Hematopoietic multipotent progenitor cell treated with erythropoietin and hydrocortisone succinate and interleukin-3 and kit ligand, for 17 days (in vitro differentiated cells): ENCODE data around the gene MMP25.
"Not testable (repeated sequence)": the region's sequence is repeated elsewhere in the genome, so short reads cannot be mapped to it uniquely, and the experiment has no call there.

Experiments
- DNase-seq: peaks from one replicate; pipeline ENCODE4 v3.0.0-alpha.2; 2015; ENCODE audit warnings: low spot score

MMP25 gene

DNA sequence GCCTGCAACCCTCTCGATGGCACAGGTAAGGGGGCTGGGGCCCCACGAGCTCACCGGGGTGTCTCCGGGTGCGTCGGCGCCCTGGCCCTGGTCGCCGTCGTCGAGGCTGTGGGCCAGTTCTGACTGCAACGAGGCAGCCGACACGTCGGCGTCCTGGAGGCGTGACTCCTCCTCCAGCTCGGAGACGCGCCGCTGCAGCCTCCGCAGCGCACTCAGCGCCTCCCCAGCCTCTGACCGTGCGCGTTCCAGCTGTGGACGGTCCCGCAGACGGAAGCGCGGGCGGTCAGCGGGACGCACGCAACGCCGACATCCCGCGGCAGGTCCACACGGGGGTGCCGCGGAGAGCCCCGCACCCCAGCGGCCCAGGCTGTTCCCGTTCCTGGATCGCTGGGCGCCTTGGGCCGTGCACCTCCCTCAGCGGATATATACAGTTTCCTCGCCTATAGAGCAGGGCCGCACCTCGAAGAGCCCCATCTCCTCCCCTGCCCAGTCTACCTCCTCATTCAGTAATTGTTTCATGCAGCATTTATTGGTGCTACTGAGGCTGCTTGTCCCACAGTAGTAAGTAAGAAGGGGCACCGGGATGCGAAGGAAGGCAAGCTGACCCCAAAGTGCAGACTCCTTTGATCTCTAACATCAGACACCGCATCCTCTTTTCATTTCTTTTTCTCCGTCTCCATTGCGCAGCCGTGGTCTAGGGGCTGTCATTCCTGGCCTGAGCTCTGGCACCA, 16.7 kb upstream of the MMP25 start:
- DNase-seq, result no peak

DNA sequence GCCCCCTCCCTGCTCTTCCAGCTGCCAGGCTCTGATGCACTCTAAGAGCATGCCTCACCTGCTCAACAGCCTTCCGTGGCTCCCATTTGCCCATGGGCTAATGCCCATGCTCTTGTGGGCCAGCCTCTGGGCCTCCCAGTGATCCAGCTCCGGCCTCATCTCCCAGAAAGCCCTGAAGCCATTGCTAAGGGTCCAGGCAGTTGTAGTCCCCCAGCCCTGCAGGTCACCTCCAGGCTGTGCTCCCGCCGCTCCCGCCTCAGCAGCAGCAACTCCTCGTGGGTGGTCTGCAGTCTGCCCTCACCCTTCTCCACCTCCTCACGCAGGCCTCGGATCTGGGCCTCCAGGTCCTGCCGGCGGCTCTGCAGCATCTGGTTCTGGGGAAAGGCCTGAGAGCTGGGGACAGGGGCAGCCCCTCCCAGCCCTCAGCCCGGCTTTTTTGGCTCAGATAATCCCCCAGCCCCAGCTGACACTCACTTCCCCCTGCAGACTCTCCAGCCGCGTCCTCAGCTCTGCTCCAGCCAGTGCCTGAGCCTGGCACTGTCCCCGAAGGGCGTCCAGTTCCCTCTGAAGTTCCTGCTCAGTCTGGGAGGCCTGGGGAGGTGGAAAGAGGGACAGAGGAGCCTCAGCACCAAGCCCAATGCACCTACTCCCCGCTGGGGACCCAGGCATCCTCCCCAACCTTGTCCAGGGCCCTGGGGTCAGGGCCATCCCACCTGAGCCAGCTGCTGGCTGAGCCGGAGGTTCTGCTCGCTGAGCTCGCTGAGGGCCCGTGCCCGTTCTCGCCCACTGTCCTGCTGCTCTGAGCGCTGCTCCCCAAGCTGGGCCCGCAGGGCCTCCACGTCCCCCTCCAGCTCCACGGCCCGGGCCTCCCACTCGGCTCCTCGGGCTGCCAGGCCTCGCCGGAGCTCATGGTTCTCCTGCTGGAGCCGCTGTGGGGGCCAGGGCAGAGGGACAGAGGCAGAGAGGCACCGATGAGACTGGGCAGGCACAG, 15.8 kb upstream of the MMP25 start:
- no peak for DNase-seq

DNA sequence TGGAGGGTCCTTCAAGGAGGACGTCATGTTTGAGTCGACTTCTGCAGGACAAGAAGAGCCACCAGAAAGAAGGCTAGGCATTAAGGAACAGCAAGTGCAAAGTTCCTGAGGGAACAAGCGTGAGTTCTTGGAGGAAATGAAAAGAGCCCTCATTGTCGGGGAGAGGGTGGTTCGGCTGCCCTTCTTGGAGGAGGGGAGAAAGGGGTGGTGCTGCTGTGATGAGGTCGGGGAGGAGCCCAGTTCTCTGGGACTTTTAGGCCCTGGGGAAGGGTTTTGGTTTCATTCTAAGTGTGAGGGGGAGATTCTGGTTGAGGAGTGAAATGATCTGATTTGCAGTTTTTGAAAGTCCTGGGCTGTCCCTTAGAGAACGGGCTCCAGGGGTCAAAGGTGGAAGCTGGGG, 13.7 kb upstream of the MMP25 start:
- DNase-seq, result no peak

DNA sequence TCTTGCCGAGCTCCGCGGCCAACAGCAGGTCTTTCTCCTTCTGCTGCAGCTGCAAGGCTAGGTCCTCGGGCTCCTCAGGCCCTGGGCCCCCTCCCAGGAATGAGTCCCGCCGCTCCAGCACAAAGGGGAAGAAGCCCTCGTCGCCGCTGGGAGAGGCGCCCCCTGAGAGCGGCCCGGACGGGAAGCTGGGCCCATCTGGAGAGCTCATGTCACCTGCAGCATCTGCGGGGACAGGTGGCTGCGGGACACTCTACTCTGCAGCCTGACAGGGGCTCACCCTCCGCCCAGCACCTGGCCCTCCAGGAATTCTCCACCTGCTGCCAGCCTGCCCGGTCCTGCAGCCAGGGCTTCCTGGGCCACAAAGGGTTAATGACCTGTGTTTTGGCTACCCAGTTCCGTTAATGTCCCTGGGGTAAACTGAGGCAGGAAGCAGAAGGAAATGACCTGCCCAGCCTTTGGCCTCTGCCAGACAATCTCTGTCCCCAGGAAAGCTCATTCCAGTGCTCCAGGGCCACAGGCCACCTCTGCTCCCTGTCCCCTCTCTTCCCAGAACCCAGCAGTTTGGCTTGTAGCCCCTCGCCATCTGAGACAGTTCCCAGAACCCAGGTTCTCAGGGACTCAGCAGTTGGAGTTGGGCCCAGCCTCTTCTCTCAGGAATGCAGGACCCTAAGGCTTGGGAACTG, 10.9 kb upstream of the MMP25 start:
- DNase-seq, result no peak

DNA sequence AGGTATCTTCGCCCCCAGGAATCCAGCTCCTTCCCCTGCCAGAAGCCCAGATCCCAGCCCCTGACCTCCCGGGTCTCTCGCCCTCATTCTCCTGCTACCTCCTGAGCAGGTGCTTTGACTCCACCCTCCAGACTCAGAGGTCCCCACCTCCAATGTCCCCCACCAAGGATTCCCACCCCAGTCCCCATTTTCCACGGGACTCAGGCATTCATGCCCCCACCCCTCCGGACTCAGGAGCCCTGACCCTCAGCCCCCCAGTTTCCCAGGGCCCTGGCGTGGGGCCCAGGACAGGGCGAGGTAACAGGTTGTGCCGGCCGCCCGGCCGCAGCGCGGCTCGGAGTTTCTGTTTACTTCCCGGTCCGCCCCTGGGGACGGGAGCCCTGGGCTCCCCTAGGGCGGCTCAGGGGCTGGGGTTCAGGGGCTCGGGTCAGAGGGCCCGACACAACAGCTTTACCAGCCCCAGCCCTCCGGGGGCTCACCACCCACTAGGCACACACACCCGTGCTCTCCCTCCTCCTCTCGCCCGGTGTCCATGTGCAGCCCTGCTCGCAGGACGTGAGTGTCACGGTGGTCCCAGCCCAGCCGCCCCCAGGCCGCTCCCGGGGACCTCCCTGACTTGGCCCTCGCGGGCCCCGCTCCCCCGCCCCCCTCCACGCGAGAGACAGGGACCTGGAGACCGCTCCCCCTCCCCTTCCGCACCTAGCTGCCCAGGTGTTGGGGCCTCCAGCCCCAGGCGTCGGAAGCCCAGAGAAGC, 10.2 kb upstream of the MMP25 start:
- no peak for DNase-seq

DNA sequence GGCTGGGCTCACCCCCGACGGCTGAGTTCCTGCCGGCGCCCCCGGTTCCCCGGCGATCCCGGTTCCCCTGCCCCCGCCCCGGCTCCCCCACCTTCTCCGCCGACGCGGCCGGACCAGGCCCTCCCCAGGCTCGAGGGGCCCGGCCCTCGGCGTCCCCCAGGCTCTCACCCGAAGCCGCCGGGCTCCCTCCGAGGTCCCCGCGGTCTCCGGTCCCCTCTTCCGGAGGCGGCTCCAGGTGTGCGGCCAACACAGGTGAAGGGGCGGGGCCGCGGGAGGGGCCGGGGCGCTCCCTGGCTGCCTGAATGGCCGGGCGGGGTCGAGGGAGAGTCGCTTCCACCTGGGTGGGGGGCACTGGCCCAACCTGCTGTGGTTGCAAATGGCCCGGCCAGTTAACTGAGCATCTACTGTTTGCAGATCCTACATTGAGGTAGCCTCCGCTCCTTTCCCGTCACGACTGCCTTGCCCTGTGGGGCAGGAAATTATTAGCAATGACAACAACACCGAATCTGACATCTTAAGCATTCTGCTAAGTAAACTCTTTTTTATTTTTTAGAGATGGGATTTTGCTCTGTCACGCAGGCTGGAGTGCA, 9.5 kb upstream of the MMP25 start, which contains the start of gene BICDL2:
TSS of gene BICDL2 (minus strand) at position 219 of the 590 bp plus-strand sequence. CDS start 1,448 bp downstream, outside the sequence.
- DNase-seq, result no peak

DNA sequence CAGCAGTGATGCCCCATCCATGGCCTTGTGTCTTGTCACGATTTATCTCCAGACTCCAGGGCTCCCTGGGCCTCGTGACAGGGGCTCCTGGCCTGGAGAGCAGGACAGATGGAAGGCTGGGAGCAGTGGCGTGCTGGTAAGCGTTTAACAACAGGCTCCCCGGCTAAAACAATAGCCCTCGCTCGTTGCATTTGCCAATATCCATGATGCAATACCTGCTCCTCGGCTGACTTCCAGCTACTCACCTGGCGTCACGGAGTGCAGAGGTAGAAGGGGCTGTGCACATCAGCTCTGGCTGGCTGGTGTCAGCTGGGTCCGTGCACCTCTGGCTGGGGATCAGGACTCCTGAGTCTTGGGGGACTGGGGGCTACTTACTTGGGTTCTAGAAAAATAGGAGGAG, 8.1 kb upstream of the MMP25 start:
- DNase-seq, result no peak

DNA sequence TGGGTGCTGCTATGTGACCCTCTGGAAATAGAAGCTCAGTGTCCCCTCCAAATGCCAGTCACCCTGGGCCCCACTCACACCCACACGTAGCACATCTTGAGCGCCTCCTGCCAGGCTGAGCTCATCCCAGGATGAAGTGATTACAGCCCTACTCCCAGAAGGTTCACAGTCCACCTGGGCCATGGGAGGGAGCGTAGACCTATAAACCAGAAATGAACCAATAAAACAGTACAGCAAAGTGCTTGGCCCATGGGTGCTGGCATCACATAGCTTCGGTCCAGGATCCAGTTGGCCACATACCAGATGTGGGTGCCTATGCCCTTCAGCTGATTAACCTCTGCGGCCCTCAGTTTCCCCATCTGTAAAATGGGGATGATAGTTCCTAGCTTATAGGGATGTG, 7.5 kb upstream of the MMP25 start:
- no peak for DNase-seq

DNA sequence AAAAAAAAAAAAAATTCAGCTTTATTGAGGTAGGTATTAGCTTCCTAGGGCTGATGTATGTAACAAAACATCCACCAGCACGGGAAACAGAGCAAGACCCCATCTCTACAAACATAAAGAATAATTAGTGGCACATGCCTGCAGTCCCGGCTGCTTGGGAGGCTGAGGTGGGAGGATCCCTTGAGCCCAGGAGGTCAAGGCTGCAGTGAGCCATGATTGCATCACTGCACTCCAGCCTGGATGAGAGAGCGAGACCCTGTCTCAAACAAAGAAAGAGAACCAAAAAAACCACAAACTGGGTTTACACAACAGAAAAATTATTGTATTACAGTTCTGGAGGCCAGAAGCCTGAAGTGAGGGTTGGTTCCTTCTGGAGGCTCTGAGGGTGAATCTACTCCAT, 4.0 kb upstream of the MMP25 start:
- no peak for DNase-seq

DNA sequence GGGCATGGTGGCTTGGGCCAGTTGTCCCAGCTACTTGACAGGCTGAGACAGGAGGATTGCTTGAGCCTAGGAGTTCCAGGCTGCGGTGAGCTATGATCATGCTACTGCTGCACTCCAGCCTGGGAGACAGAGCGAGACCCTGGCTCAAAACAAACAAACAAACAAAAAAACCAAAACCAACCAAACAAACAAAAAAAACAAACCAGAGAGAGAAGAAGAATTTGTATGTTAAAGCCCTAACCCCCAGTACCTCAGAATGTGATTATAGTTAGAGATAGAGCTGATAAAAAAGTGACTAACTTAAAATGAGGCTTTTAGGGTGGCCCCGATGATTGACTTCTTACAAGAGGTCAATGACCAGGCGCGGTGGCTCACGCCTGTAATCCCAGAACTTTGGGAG, 1.7 kb upstream of the MMP25 start:
- DNase-seq, result no peak

DNA sequence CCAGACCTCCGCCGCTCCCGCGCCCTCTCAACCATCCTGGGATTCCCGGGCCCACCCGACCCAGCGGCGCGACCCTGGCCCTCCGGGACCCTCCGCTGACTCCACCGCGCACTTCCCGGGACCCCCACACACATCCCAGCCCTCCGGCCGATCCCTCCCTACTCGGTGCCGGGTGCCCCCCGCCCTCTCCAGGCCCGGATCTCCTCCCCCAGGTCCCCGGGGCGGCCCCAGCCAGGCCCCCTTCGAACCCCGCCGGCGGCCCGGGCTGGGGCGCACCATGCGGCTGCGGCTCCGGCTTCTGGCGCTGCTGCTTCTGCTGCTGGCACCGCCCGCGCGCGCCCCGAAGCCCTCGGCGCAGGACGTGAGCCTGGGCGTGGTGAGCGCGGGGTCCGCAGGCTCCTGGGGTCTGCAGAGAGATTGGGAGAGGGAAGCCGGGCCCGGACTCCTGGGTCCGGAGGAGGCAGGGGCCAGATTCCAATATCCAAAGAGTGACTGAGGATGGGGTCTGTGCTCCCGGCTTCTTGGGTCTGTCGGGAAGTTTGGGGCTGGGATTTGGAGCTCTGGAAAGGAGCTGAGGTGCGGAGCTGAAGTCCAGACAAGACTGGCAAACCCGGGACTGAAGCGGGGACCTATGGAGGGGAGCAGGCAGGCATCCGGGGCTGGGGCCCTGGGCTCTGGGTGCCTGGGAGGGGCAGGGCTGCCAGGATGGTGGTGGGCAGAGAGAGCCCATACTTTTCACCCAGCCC, 453 bp downstream of the MMP25 start:
- no peak for DNase-seq

DNA sequence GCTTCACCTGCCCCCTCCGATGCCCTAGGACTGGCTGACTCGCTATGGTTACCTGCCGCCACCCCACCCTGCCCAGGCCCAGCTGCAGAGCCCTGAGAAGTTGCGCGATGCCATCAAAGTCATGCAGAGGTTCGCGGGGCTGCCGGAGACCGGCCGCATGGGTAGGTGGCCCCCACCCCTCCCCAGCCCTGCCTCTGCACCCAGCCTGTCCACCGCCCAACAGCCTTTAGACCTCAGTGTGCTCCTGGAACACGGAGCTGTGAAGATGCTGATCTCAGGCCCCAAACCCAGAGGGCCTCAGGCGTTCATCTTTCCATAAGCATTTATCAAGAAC, 993 bp downstream of the MMP25 start:
- DNase-seq, result no peak

DNA sequence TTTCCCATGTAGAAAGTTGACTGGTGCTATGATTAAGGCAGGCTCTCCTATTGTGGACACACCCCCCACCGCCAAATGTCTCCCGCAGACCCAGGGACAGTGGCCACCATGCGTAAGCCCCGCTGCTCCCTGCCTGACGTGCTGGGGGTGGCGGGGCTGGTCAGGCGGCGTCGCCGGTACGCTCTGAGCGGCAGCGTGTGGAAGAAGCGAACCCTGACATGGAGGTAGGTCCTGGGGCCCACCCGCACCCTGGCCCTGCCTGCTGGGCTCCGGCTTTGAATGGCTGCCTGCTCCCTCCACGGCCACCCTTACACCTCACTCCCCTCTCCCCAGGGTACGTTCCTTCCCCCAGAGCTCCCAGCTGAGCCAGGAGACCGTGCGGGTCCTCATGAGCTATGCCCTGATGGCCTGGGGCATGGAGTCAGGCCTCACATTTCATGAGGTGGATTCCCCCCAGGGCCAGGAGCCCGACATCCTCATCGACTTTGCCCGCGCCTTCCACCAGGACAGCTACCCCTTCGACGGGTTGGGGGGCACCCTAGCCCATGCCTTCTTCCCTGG, 3.6 kb downstream of the MMP25 start:
- no peak for DNase-seq

DNA sequence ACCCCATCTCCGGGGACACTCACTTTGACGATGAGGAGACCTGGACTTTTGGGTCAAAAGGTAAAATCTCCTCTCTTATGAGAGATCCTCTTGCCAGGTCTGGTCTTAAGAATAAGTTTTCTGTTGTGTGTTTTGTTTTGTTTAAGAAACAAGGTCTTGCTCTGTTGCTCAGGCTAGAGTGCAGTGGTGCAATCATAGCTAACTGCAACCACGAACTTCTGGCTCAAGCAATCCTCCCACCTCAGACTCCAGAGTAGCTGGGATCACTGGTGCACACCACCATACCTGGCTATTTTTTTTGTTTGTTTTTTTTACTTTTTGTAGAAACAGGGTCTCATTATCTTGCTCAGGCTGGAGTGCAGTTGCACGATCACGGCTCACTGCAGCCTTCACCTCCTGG, 4.1 kb downstream of the MMP25 start:
- no peak for DNase-seq

DNA sequence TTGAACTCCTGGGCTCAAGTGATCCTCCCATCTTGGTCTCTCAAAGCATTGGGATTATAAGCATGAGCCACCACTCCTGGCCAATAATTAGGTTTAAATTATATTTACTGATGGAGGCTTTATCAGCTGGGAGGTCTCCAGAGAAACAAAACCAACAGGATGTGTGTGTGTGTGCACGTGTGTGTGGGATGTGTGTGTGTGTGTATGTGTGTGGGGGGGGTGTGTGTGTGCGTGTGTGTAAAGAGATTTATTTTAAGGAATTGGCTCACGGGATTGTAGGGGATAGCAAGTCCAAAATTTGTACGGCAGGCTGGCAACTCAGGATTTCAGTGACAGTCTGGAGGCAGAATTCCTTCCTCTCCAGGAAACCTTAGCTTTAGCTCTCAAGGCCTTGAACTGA, 4.6 kb downstream of the MMP25 start:
- no peak for DNase-seq

DNA sequence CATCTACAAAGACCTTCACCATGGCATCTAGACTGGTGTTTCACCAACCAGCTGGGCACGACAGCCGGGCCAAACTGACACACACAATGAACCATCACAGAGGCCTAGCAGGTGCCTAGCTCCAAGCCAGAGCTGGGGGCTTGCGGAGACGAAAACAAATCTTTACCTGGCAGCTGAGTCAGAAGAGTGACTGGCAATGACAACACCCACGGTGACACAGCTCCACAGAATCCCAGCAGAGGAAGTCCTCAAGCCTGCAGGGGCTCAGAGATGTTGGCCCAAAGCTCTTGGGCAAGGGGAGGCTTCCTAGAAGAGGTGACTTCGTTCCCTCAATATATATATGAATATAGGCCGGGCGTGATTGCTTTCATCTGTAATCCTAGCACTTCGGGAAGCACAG, 5.1 kb downstream of the MMP25 start:
- no peak for DNase-seq

DNA sequence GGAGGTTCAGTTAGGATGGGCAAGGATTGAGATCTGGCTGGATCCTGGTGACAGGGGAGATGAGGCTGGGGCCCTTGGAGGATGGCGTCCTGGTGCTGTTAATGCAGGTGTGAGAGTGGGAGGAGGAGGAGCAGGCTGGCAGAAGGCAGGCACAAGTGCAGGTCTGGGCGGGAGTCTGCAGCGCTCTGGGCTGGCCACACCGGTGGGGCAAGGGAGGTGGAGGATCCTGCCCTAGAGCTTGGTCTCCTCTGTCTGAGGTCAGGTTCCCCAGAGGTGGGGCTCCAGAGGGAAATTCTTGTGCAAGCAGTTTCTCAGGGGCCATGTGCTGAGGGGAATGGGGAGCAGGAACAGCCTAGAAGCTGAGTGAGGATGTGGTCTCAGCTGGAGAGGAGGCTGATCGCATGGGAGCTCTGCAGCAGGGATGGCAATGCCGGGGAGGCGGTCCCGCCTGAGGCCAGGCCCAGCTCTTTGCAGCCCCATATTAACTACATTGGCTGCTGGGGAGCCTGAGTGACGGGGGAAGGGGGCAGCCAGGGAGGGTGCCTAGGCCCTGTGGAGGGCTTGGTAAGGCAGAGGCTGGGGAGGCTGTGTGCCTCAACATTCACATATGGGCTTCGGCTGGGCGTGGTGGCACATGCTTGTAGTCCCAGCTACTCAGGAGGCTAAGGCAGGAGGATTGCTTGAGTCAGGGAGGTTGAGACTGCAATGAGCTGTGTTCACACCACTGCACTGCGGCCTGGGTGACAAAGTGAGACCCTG, 6.4 kb downstream of the MMP25 start:
- not testable (repeated sequence) for DNase-seq

DNA sequence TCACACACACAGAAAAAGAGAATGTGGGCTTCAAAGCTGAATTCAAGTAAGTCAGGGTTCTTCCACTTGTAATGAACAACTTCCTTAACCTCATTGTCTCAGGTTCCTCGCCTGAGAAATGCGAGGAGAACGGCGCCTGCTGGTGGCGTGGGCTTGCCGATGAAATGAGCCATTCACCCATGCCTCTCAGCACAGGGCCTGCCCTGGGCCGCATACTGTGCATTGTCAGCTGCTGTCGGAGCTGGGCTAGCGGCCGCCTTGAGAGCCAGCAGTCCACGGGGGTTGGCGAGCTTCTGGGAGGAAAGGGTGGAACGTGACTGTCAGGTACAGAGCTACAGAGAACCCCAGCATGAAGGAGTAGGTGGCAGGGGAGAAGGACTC, 7.0 kb downstream of the MMP25 start:
- not testable (repeated sequence) for DNase-seq

DNA sequence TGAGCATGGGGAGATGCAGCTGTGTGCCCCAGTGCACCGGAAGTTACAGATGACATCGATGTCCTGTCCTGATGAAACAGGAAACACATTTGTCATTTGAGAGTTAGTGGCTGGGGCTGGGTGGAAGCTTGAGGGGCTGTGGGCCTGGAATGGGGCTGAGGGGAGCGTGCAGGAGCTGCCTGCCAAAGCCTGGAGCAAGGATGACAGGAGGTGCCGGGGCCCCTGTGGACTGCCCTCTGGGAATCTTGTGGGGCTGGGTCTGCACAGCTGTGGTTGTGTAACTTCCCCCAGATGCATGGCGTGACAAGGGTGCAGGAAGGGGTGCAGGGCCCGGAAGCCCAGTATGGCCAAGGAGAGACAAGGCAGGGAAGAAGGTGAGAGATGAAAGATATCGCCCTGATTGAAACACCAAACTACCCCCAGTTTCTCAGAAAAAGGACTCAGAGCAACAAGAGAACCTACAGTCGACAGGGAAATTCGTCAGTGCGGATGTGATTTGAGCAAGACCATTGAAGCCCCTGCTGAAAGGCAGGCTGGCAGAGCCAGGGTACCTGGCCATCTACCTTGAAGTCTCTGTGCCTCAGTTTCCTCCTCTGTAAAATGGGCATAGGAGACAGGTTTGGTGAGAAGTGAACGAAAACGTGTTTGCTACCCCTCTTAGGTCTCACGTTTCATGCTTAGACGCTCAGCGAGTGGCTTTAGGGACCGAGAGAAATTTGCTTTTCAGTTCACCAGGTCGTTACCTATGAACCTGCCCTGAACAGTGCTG, 8.8 kb downstream of the MMP25 start:
- DNase-seq, result no peak
